Loucy (cell line): ENCODE data around the gene XXYLT1.

Experiments
- H2AFZ ChIP-seq: fragments of 200-600 bp; sonication (generic); 2 replicates; pipeline ENCODE4 v1.6.0; 2016; ENCODE audit warnings: antibody characterized with exemption, mild to moderate bottlenecking, low read length, moderate library complexity
- H3F3A ChIP-seq: fragments of 200-600 bp; 2 replicates; pipeline ENCODE4 v1.6.0; 2016; ENCODE audit warnings: antibody characterized with exemption, low read depth, mild to moderate bottlenecking
- H3K27me3 ChIP-seq: fragments of 200-600 bp; sonication (generic); 2 replicates; pipeline ENCODE4 v1.6.1; 2014; ENCODE audit warnings: low read length, mild to moderate bottlenecking; ENCODE audit not compliant: insufficient read depth, poor library complexity, severe bottlenecking
- H3K36me3 ChIP-seq: fragments of 200-600 bp; sonication (generic); 2 replicates; pipeline ENCODE4 v1.6.1; 2016; ENCODE audit warnings: low read length; ENCODE audit not compliant: insufficient read depth
- H3K4me1 ChIP-seq: fragments of 200-600 bp; sonication (generic); 2 replicates; pipeline ENCODE4 v1.5.1; 2014; ENCODE audit warnings: low read length, mild to moderate bottlenecking; ENCODE audit not compliant: insufficient read depth, poor library complexity, severe bottlenecking
- H3K4me2 ChIP-seq: fragments of 200-600 bp; sonication (generic); 2 replicates; pipeline ENCODE4 v1.6.0; 2014; ENCODE audit warnings: antibody characterized with exemption, low read length, low read depth, mild to moderate bottlenecking; ENCODE audit not compliant: poor library complexity, severe bottlenecking
- H3K4me3 ChIP-seq: fragments of 200-600 bp; sonication (generic); 2 replicates; pipeline ENCODE4 v1.5.1; 2014; ENCODE audit warnings: low read length, mild to moderate bottlenecking, mixed read lengths; ENCODE audit not compliant: poor library complexity, severe bottlenecking
- H3K79me2 ChIP-seq: fragments of 200-600 bp; sonication (generic); 2 replicates; pipeline ENCODE4 v1.6.1; 2014; ENCODE audit warnings: low read length; ENCODE audit not compliant: insufficient read depth
- H3K9ac ChIP-seq: fragments of 200-600 bp; sonication (generic); 2 replicates; pipeline ENCODE4 v1.6.0; 2014; ENCODE audit warnings: mild to moderate bottlenecking, low read depth, low read length, moderate library complexity; ENCODE audit not compliant: poor library complexity, severe bottlenecking
- H3K9me2 ChIP-seq: fragments of 200-600 bp; sonication (generic); replicated peaks from 2 replicates; pipeline ENCODE4 v1.6.1; 2016; ENCODE audit warnings: low read depth, low read length, mixed read lengths
- H3K9me3 ChIP-seq: fragments of 200-600 bp; sonication (generic); 2 replicates; pipeline ENCODE4 v1.6.1; 2014; ENCODE audit warnings: mild to moderate bottlenecking, antibody characterized with exemption, low read length, low read depth; ENCODE audit not compliant: insufficient read depth
- H4K20me1 ChIP-seq: fragments of 200-600 bp; sonication (generic); 2 replicates; pipeline ENCODE4 v1.6.0; 2014; ENCODE audit warnings: antibody characterized with exemption, low read length, mild to moderate bottlenecking; ENCODE audit not compliant: insufficient read depth, poor library complexity, severe bottlenecking
- CTCF ChIP-seq: fragments of 200-600 bp; sonication (generic); conservative IDR thresholded peaks from 2 replicates; pipeline ENCODE4 v1.5.1; 2014; ENCODE audit warnings: mild to moderate bottlenecking, antibody characterized with exemption, low read length
- EZH2phosphoT487 ChIP-seq: fragments of 200-600 bp; IDR thresholded peaks from 2 replicates; pipeline ENCODE4 v1.6.1; 2018; ENCODE audit warnings: antibody characterized with exemption, mild to moderate bottlenecking, moderate library complexity, borderline replicate concordance

XXYLT1 gene

DNA sequence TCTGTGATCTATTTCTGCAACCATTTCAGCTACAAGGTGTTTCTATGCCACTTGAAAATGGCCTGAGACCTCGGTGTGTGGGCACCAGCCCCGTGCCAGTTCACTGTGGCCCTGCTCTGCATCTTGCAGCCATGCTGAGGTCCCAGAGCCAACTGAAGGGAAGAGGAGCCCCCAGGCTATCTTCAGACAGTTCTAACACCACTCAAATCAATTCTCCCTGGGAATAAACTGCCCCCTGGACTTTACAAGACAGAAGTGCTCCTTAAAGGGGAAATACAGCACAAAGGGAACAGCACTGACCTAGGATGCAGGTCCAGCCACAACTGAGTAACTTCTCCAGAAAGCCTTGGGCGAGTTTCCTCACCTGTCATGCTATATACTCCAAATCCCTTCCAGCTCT, 3.9 kb downstream of the XXYLT1 start:
- H3F3A ChIP-seq = no peaks in the 10 kb centered on the region
- H3K27me3 ChIP-seq = no peaks in the 10 kb centered on the region
- H4K20me1 ChIP-seq = peaks cover 14% of the 10 kb centered on the region
- peaks cover 72% of the 10 kb centered on the region for H3K4me1 ChIP-seq
- TF ChIP-seq CTCF (no peak), EZH2phosphoT487 (no peak)
- peaks cover 83% of the 10 kb centered on the region for H3K79me2 ChIP-seq
- H3K9ac ChIP-seq = peak overlapping the region; percentile 48
- no peak overlapping the region for H2AFZ ChIP-seq
- H3K4me3 ChIP-seq = peak overlapping the region; percentile 22
- peak overlapping the region; percentile 62 for H3K4me2 ChIP-seq
- H3K36me3 ChIP-seq = no peaks in the 10 kb centered on the region
- no peaks in the 10 kb centered on the region for H3K9me2 ChIP-seq
- H3K9me3 ChIP-seq = no peaks in the 10 kb centered on the region

GRCh38 chr3:195266428-195266827, 4.5 kb downstream of the XXYLT1 start:
- Histone ChIP-seq H3K36me3 (no peaks in the 10 kb centered on the region), H3K4me2 (peak overlapping the region; percentile 62), H3F3A (no peaks in the 10 kb centered on the region), H2AFZ (no peak overlapping the region), H3K9me2 (no peaks in the 10 kb centered on the region), H3K79me2 (peaks cover 89% of the 10 kb centered on the region), H3K4me3 (peak overlapping the region; percentile 22), H4K20me1 (peaks cover 14% of the 10 kb centered on the region), H3K27me3 (no peaks in the 10 kb centered on the region), H3K4me1 (peaks cover 67% of the 10 kb centered on the region), H3K9ac (peak overlapping the region; percentile 48), H3K9me3 (no peaks in the 10 kb centered on the region)
- TF ChIP-seq CTCF = no peak
- TF ChIP-seq EZH2phosphoT487 = no peak

DNA sequence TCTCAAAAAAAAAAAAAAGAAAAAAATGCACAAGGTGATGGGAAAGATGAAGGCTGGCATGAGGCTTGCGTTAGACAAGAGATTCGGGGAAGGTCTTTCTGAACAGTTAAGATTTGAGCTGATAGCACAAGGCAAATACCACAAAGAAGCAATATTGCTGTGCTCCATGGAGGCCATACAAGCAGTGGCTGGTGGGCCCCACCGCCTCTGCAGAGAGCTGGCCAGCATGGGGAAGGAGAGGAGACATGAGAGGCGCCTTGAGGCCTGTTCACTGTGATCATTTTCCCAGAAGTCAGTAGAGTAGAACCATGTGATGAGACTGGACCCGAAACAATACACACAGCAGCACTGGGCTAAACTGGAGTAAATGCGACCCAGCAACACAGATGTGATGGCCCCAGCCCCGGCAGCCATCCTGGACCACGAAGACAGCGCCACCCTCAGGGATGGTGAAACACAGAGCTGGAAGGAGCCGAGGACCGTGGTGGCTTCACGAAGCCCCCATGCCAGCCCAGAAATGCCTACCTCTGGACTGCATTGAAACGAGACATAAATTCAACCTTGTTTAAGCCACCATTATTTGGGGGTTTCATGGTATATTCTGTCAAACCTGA, 5.5 kb downstream of the XXYLT1 start:
- Histone ChIP-seq H3K27me3 (no peaks in the 10 kb centered on the region), H3K9me2 (no peaks in the 10 kb centered on the region), H3K36me3 (no peaks in the 10 kb centered on the region), H4K20me1 (peaks cover 14% of the 10 kb centered on the region), H3K79me2 (peaks cover 97% of the 10 kb centered on the region), H3K4me3 (no peak overlapping the region), H3K4me1 (peaks cover 74% of the 10 kb centered on the region), H2AFZ (no peak overlapping the region), H3K9me3 (no peaks in the 10 kb centered on the region), H3F3A (no peaks in the 10 kb centered on the region), H3K9ac (no peak overlapping the region), H3K4me2 (peak overlapping the region; percentile 62)
- no peak for TF ChIP-seq EZH2phosphoT487
- TF ChIP-seq CTCF = peak; percentile 42
